ENCODE data around the gene KLHL29. TPM values are rescaled to one million over a fixed set of nuclear protein-coding genes. Genes with fewer than 3 reads are reported as not detected.

The KLHL29 gene
- total and polyA plus RNA-seq, 8 donors, result 0.91 to 6.6 (median 2.6) TPM

- H3K36me3 ChIP-seq, result no peaks in the 10 kb centered on the region
- DNase-seq (peak in 1 of 6 donors; percentile 33), ATAC-seq (no peak), FAIRE-seq (no peak)
- H3K4me3 ChIP-seq, result no peak overlapping the region
- TF ChIP-seq CTCF (IDR thresholded peaks at IDR 0.05), result no peak
- 75 to 77% methylated on average over 12 of the region's 12 CpGs for WGBS, 2 donors
- no peak overlapping the region for H3K27ac ChIP-seq
- no peaks in the 10 kb centered on the region for H3K27me3 ChIP-seq
- intact Hi-C loops (cut with DNase I), result no loop called here
- no peaks in the 10 kb centered on the region for H3K4me1 ChIP-seq
- no peaks in the 10 kb centered on the region for H3K9me3 ChIP-seq
These were observed 312.5 kb downstream of the KLHL29 start for GRCh38 chr2:23697256-23698075.

- TF ChIP-seq CTCF (IDR thresholded peaks at IDR 0.05), result no peak
- Histone ChIP-seq H3K27ac (no peak overlapping the region), H3K9me3 (no peaks in the 10 kb centered on the region), H3K4me3 (no peak overlapping the region), H3K36me3 (no peaks in the 10 kb centered on the region), H3K4me1 (no peaks in the 10 kb centered on the region), H3K27me3 (no peaks in the 10 kb centered on the region)
- no peak for ATAC-seq
- WGBS, 2 donors, result 81 to 90% methylated on average over 6 of the region's 6 CpGs
- no peak for FAIRE-seq
- peak in 1 of 6 donors; percentile 16 for DNase-seq
- intact Hi-C loops (cut with DNase I), result no loop called here
These were observed 313.2 kb downstream of the KLHL29 start for GRCh38 chr2:23698116-23698693.

- Histone ChIP-seq H3K4me3 (no peak overlapping the region), H3K4me1 (no peaks in the 10 kb centered on the region), H3K9me3 (no peaks in the 10 kb centered on the region), H3K36me3 (no peaks in the 10 kb centered on the region), H3K27me3 (no peaks in the 10 kb centered on the region), H3K27ac (no peak overlapping the region)
- 87% methylated on average over 17 of the region's 17 CpGs for WGBS, 2 donors
- DNase-seq (peak in 1 of 6 donors; percentile 39), ATAC-seq (no peak), FAIRE-seq (no peak)
- intact Hi-C loops (cut with DNase I), result no loop called here
- TF ChIP-seq CTCF (IDR thresholded peaks at IDR 0.05), result no peak
These were observed 314.0 kb downstream of the KLHL29 start for GRCh38 chr2:23698721-23699579.

GRCh38 chr2:23699580-23699925 is 314.6 kb downstream of the KLHL29 start:
- Histone ChIP-seq H3K4me1 (no peaks in the 10 kb centered on the region), H3K27me3 (no peaks in the 10 kb centered on the region), H3K27ac (no peak overlapping the region), H3K4me3 (no peak overlapping the region), H3K9me3 (no peaks in the 10 kb centered on the region), H3K36me3 (no peaks in the 10 kb centered on the region)
- no peak for TF ChIP-seq CTCF (IDR thresholded peaks at IDR 0.05)
- DNase-seq, result peak in 1 of 6 donors; percentile 11
- intact Hi-C loops (cut with DNase I), result no loop called here
- WGBS, 2 donors, result 93 to 99% methylated on average over 5 of the region's 5 CpGs
- no peak for ATAC-seq
- FAIRE-seq, result no peak

Measured in pancreas (tissue), 10 donors.